ENCODE results near the gene CREG1.
A peak's percentile ranks its signal among the peaks of the same experiment; 100 is the strongest.

CREG1 gene

GRCh38 chr1:167502719-167503462 is 50.7 kb downstream of the CREG1 start:
- no peaks in the 10 kb centered on the region for H3K27me3 ChIP-seq (ENCODE audit: insufficient read depth, low read length)
- no peak overlapping the region for H3K4me3 ChIP-seq (ENCODE audit: low read length)
- no peak overlapping the region for H2AFZ ChIP-seq (ENCODE audit: low read depth, low read length)
- H3K9me3 ChIP-seq (ENCODE audit: low read length) = no peaks in the 10 kb centered on the region
- no peaks in the 10 kb centered on the region for H3K36me3 ChIP-seq (ENCODE audit: insufficient read depth, low read length)
- H3K4me1 ChIP-seq (ENCODE audit: insufficient read depth, low read length) = peaks cover 16% of the 10 kb centered on the region

DNA sequence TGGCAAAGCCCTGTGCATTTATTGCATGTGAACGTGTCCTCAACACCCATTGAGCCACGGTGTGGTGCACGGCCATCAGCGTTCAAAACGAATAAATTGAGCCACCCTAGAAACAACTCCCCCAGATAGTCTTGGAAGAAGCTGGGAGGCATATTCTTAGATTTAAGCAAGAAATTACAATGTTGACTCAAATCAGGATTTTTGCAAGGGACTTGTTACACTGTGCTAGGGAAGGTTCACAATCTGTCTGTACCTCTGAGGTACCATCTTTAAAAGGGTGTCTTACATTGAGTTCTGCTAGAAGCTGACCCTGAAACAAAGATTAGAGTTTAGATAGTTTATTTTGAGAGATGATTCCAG is 51.4 kb downstream of the CREG1 start:
- no peak overlapping the region for H2AFZ ChIP-seq (ENCODE audit: low read depth, low read length)
- no peaks in the 10 kb centered on the region for H3K27me3 ChIP-seq (ENCODE audit: insufficient read depth, low read length)
- no peaks in the 10 kb centered on the region for H3K36me3 ChIP-seq (ENCODE audit: insufficient read depth, low read length)
- H3K4me3 ChIP-seq (ENCODE audit: low read length) = no peak overlapping the region
- peaks cover 22% of the 10 kb centered on the region for H3K4me1 ChIP-seq (ENCODE audit: insufficient read depth, low read length)
- no peaks in the 10 kb centered on the region for H3K9me3 ChIP-seq (ENCODE audit: low read length)

GRCh38 chr1:167501515-167502191 is 51.9 kb downstream of the CREG1 start:
- no peaks in the 10 kb centered on the region for H3K9me3 ChIP-seq (ENCODE audit: low read length)
- H3K4me1 ChIP-seq (ENCODE audit: insufficient read depth, low read length) = peaks cover 25% of the 10 kb centered on the region
- H3K27me3 ChIP-seq (ENCODE audit: insufficient read depth, low read length) = no peaks in the 10 kb centered on the region
- no peak overlapping the region for H3K4me3 ChIP-seq (ENCODE audit: low read length)
- no peak overlapping the region for H2AFZ ChIP-seq (ENCODE audit: low read depth, low read length)
- no peaks in the 10 kb centered on the region for H3K36me3 ChIP-seq (ENCODE audit: insufficient read depth, low read length)

GRCh38 chr1:167500283-167500860 is 53.2 kb downstream of the CREG1 start:
- peaks cover 30% of the 10 kb centered on the region for H3K4me1 ChIP-seq (ENCODE audit: insufficient read depth, low read length)
- no peak overlapping the region for H3K4me3 ChIP-seq (ENCODE audit: low read length)
- H2AFZ ChIP-seq (ENCODE audit: low read depth, low read length) = no peak overlapping the region
- H3K36me3 ChIP-seq (ENCODE audit: insufficient read depth, low read length) = no peaks in the 10 kb centered on the region
- H3K27me3 ChIP-seq (ENCODE audit: insufficient read depth, low read length) = no peaks in the 10 kb centered on the region
- no peaks in the 10 kb centered on the region for H3K9me3 ChIP-seq (ENCODE audit: low read length)

GRCh38 chr1:167499664-167500101 is 53.9 kb downstream of the CREG1 start:
- peaks cover 30% of the 10 kb centered on the region for H3K4me1 ChIP-seq (ENCODE audit: insufficient read depth, low read length)

DNA sequence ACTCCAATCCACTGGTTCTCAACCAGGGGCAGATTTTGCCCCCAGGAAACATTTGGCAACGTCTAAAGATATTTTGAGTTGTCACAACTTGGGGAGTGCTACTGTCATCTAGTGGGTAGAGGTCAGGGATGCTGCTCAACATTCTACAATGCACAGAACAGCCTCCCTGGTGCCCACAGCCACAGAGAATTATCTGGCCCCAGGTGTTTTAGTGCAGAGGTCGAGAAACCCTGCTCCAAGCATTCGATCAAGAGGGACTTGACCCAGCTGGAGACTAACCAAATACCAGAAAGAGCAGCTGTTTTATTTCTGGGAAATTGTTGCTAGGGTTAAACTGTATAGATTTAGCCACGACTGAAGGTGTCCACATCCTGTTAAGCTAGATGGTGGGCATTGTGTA is 54.5 kb downstream of the CREG1 start:
- Histone ChIP-seq H3K4me3 (ENCODE audit: low read length) (no peak overlapping the region), H3K27me3 (ENCODE audit: insufficient read depth, low read length) (no peaks in the 10 kb centered on the region), H3K4me1 (ENCODE audit: insufficient read depth, low read length) (peaks cover 30% of the 10 kb centered on the region), H3K36me3 (ENCODE audit: insufficient read depth, low read length) (no peaks in the 10 kb centered on the region), H2AFZ (ENCODE audit: low read depth, low read length) (no peak overlapping the region), H3K9me3 (ENCODE audit: low read length) (no peaks in the 10 kb centered on the region)

More at GRCh38 chr1:167499664-167500101, 53.9 kb downstream of the CREG1 start:
- Histone ChIP-seq H3K36me3 (ENCODE audit: insufficient read depth, low read length) (no peaks in the 10 kb centered on the region), H3K4me3 (ENCODE audit: low read length) (no peak overlapping the region), H3K9me3 (ENCODE audit: low read length) (no peaks in the 10 kb centered on the region), H2AFZ (ENCODE audit: low read depth, low read length) (no peak overlapping the region), H3K27me3 (ENCODE audit: insufficient read depth, low read length) (no peaks in the 10 kb centered on the region)

GRCh38 chr1:167496797-167497619 is 56.6 kb downstream of the CREG1 start:
- Histone ChIP-seq H2AFZ (ENCODE audit: low read depth, low read length) (no peak overlapping the region), H3K36me3 (ENCODE audit: insufficient read depth, low read length) (no peaks in the 10 kb centered on the region), H3K27me3 (ENCODE audit: insufficient read depth, low read length) (no peaks in the 10 kb centered on the region), H3K4me3 (ENCODE audit: low read length) (no peak overlapping the region), H3K9me3 (ENCODE audit: low read length) (no peaks in the 10 kb centered on the region), H3K4me1 (ENCODE audit: insufficient read depth, low read length) (peaks cover 26% of the 10 kb centered on the region)

DNA sequence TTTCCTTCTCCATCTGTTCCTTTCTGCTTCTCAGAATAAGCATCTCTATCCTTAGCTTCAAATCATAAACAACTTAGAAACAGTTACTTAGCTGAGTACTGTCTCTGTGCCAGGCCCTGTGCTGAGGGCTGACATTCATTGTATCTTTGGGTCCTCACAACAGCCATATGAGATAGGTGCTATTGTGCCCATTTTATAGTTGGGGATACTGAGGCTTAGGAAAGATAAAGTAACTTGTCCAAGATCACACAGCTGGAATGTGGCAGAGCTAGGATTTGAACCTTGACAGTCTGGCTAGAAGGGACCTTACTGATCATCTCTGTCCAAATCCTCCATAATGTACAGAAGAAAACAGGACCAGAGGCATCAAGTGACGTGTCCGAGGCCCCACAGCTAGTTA is 60.2 kb downstream of the CREG1 start:
- Histone ChIP-seq H3K9me3 (ENCODE audit: low read length) (no peaks in the 10 kb centered on the region), H3K27me3 (ENCODE audit: insufficient read depth, low read length) (no peaks in the 10 kb centered on the region), H2AFZ (ENCODE audit: low read depth, low read length) (no peak overlapping the region), H3K4me3 (ENCODE audit: low read length) (no peak overlapping the region), H3K4me1 (ENCODE audit: insufficient read depth, low read length) (peaks cover 40% of the 10 kb centered on the region), H3K36me3 (ENCODE audit: insufficient read depth, low read length) (no peaks in the 10 kb centered on the region)

GRCh38 chr1:167492481-167492910 is 61.1 kb downstream of the CREG1 start:
- peaks cover 41% of the 10 kb centered on the region for H3K4me1 ChIP-seq (ENCODE audit: insufficient read depth, low read length)
- H3K36me3 ChIP-seq (ENCODE audit: insufficient read depth, low read length) = no peaks in the 10 kb centered on the region
- no peaks in the 10 kb centered on the region for H3K9me3 ChIP-seq (ENCODE audit: low read length)
- H3K27me3 ChIP-seq (ENCODE audit: insufficient read depth, low read length) = no peaks in the 10 kb centered on the region
- H3K4me3 ChIP-seq (ENCODE audit: low read length) = peak overlapping the region; percentile 3
- H2AFZ ChIP-seq (ENCODE audit: low read depth, low read length) = no peak overlapping the region

- no peaks in the 10 kb centered on the region for H3K36me3 ChIP-seq (ENCODE audit: insufficient read depth, low read length)
- H3K4me1 ChIP-seq (ENCODE audit: insufficient read depth, low read length) = peaks cover 37% of the 10 kb centered on the region
- peak overlapping the region; percentile 3 for H3K4me3 ChIP-seq (ENCODE audit: low read length)
- H2AFZ ChIP-seq (ENCODE audit: low read depth, low read length) = no peak overlapping the region
- H3K27me3 ChIP-seq (ENCODE audit: insufficient read depth, low read length) = no peaks in the 10 kb centered on the region
- no peaks in the 10 kb centered on the region for H3K9me3 ChIP-seq (ENCODE audit: low read length)
These were observed 61.7 kb downstream of the CREG1 start for GRCh38 chr1:167491586-167492461.
